Suprapubic skin (tissue), 4 donors: ENCODE measurements around the gene CDC42SE1.

Source experiments
- CTCF ChIP-seq, 2 donors: fragments of 200-600 bp in 1 of 2; fragments of 450-650 bp in 1 of 2; sonication (generic) in 1 of 2; IDR thresholded peaks; one replicate each; pipeline ENCODE4 v1.5.1; 2016 to 2019; ENCODE audit warnings: antibody characterized with exemption in 2 of 2, mild to moderate bottlenecking in 1 of 2, moderate library complexity in 1 of 2
- POLR2A ChIP-seq, 2 donors: fragments of 450-650 bp; IDR thresholded peaks; one replicate each; pipeline ENCODE4 v1.6.1; 2017; ENCODE audit warnings: antibody characterized with exemption in 2 of 2, mild to moderate bottlenecking in 2 of 2, moderate library complexity in 2 of 2
- POLR2AphosphoS5 ChIP-seq, 3 donors: sonication (generic); formaldehyde crosslinking; IDR thresholded peaks; one replicate each; pipeline ENCODE4 v1.6.1; 2017; ENCODE audit warnings: antibody characterized with exemption in 3 of 3

GRCh38 chr1:151104630-151105029 lies 45.2 kb upstream of the CDC42SE1 start:
- TF ChIP-seq POLR2A (IDR thresholded peaks at IDR 0.05) (no peak), CTCF (IDR thresholded peaks at IDR 0.05) (no peak), POLR2AphosphoS5 (IDR thresholded peaks at IDR 0.05) (no peak)
